ENCODE results near the gene ASCL2. TPM values are rescaled to one million over a fixed set of nuclear protein-coding genes. Genes with fewer than 3 reads are reported as not detected.

The ASCL2 gene
- total and polyA plus RNA-seq, 2 of the 4 experiments (the other 2 are of a cell fraction), result not detected

GRCh38 chr11:2229713-2230297, 40.6 kb downstream of the ASCL2 start:
- Histone ChIP-seq H3K4ac (ENCODE audit: low read depth, low read length) (no peak overlapping the region), H3K36me3 (ENCODE audit: control insufficient read depth, insufficient read depth, low read length) (no peaks in the 10 kb centered on the region), H3K9ac (ENCODE audit: low read depth, low read length) (no peak overlapping the region), H3K79me1 (ENCODE audit: low read depth in 1 of 2, low read length in 2 of 2) (no peaks in the 10 kb centered on the region), H3K14ac (replicated peaks; ENCODE audit: low read depth, low read length) (no peak overlapping the region), H4K5ac (ENCODE audit: low read depth, low read length) (no peak overlapping the region), H3K27ac (ENCODE audit: insufficient read depth, low read length) (no peak overlapping the region), H2AK9ac (replicated peaks; ENCODE audit: low read depth, low read length, poor library complexity) (no peak overlapping the region), H3K4me2 (ENCODE audit: low read depth, low read length) (no peak overlapping the region), H3K56ac (ENCODE audit: extremely low read depth, insufficient read depth, low read length) (no peak overlapping the region), H2BK120ac (ENCODE audit: low read depth, low read length) (no peak overlapping the region), H2BK5ac (ENCODE audit: low read depth, low read length, poor library complexity, severe bottlenecking) (no peak overlapping the region), H3K9me3 (ENCODE audit: control insufficient read depth, insufficient read depth, low read length) (peaks cover 2% of the 10 kb centered on the region; the same call in 1 of the 2 replicates), H4K8ac (ENCODE audit: low read depth in 2 of 2, low read length in 2 of 2) (no peak overlapping the region), H3K9me1 (ENCODE audit: insufficient read depth, low read length) (no peaks in the 10 kb centered on the region), H3K27me3 (ENCODE audit: control insufficient read depth, insufficient read depth, low read length) (peaks cover 12% of the 10 kb centered on the region), H2BK20ac (ENCODE audit: low read depth, low read length) (no peak overlapping the region), H3K4me1 (ENCODE audit: control insufficient read depth, insufficient read depth, low read length) (no peaks in the 10 kb centered on the region), H2BK15ac (ENCODE audit: low read depth, low read length) (no peak overlapping the region), H2AK5ac (ENCODE audit: low read depth, low read length) (no peak overlapping the region), H4K91ac (ENCODE audit: insufficient read depth, low read depth, low read length) (no peak overlapping the region), H2AFZ (replicated peaks; ENCODE audit: low read length, poor library complexity) (no peak overlapping the region), H4K20me1 (ENCODE audit: insufficient read depth, low read length) (no peaks in the 10 kb centered on the region), H3K4me3 (ENCODE audit: insufficient read depth, low read depth, low read length) (no peak overlapping the region), H3K18ac (ENCODE audit: low read depth, low read length) (no peak overlapping the region), H3K23ac (ENCODE audit: low read depth, low read length) (no peak overlapping the region)
- no peak for TF ChIP-seq POLR2A (IDR thresholded peaks at IDR 0.05; ENCODE audit: low read depth, low read length)
- TF ChIP-seq BHLHE40 (IDR thresholded peaks at IDR 0.05; ENCODE audit: low read depth, low read length), result no peak
- TF ChIP-seq CTCF (conservative IDR thresholded peaks at IDR 0.05; ENCODE audit: low read depth, low read length), result no peak
- no peak for TF ChIP-seq RAD21 (IDR thresholded peaks at IDR 0.05; ENCODE audit: low read length)
- TF ChIP-seq MAZ (IDR thresholded peaks at IDR 0.05; ENCODE audit: borderline replicate concordance, low read depth, low read length), result no peak
- no peak for TF ChIP-seq CHD1 (IDR thresholded peaks at IDR 0.05; ENCODE audit: low read depth, low read length)
- TF ChIP-seq USF2 (IDR thresholded peaks at IDR 0.05; ENCODE audit: low read depth, low read length), result no peak
- no peak for TF ChIP-seq ELK1 (IDR thresholded peaks at IDR 0.05; ENCODE audit: borderline replicate concordance, low read depth, low read length)
- no peak for TF ChIP-seq RFX5 (IDR thresholded peaks at IDR 0.05; ENCODE audit: low read depth, low read length)
- no peak for TF ChIP-seq SMC3 (IDR thresholded peaks at IDR 0.05; ENCODE audit: low read depth, low read length)
- no peak for TF ChIP-seq MXI1 (IDR thresholded peaks at IDR 0.05; ENCODE audit: borderline replicate concordance, low read depth, low read length)
- TF ChIP-seq FOS (IDR thresholded peaks at IDR 0.05; ENCODE audit: low read depth, low read length), result no peak
- TF ChIP-seq NFE2L2 (IDR thresholded peaks at IDR 0.05; ENCODE audit: low read depth, low read length), result no peak
- no peak for TF ChIP-seq CEBPB (IDR thresholded peaks at IDR 0.05; ENCODE audit: low read depth, low read length)
- no peak for TF ChIP-seq MAFK (IDR thresholded peaks at IDR 0.05; ENCODE audit: low read depth, low read length)
- TF ChIP-seq RCOR1 (IDR thresholded peaks at IDR 0.05; ENCODE audit: insufficient replicate concordance, low read length), result no peak
- ChIA-PET CTCF (no interaction called here), POLR2A (ENCODE audit: unreplicated experiment) (no interaction called here)
- BruUV-seq (replicated peaks), result no TSS peak
- DNase-seq (no peak), ATAC-seq (ENCODE audit: low read depth) (no peak)
- dilution Hi-C loops (cut with HindIII; ENCODE audit: low sequenced_read_pairs, unreplicated experiment), result no loop called here
- in situ Hi-C loops (cut with MboI; ENCODE audit: low sequenced_read_pairs), result no loop called here
- intact Hi-C loops (cut with micrococcal nuclease), result no loop called here
- no CpG with 5 or more reads among the region's 2 CpGs for WGBS, 2 experiments (ENCODE audit: extremely low coverage in 2 of 2, insufficient read length in 1 of 2)

All from IMR-90 (cell line).